ENCODE measurements around the gene HMGN3.

- no peak for TF ChIP-seq POLR2AphosphoS5 (IDR thresholded peaks at IDR 0.05)
- TF ChIP-seq CTCF (IDR thresholded peaks at IDR 0.05) = no peak
- no peak for TF ChIP-seq POLR2A (IDR thresholded peaks at IDR 0.05)
These were observed 28.9 kb upstream of the HMGN3 start for GRCh38 chr6:79263359-79263758.

Measured in upper lobe of left lung (tissue), 4 donors.